Vagina (tissue), 2 donors: ENCODE data around the gene NDFIP2.

Experiments
- POLR2A ChIP-seq, 2 donors: fragments of 450-650 bp; IDR thresholded peaks; one replicate each; pipeline ENCODE4 v1.6.1; 2017; ENCODE audit warnings: antibody characterized with exemption in 2 of 2, mild to moderate bottlenecking in 2 of 2, moderate library complexity in 2 of 2
- POLR2AphosphoS5 ChIP-seq, 2 donors: sonication (generic); formaldehyde crosslinking; IDR thresholded peaks; one replicate each; pipeline ENCODE4 v1.9.0; 2017; ENCODE audit warnings: antibody characterized with exemption in 2 of 2, mild to moderate bottlenecking in 2 of 2, low read depth in 1 of 2; ENCODE audit not compliant: insufficient read depth in 1 of 2
- TF ChIP-seq, protein P1 (sequence below), 3 experiments: fragments of 450-650 bp in 2 of 3; fragments of 200-600 bp in 1 of 3; sonication (generic) in 1 of 3; IDR thresholded peaks; one replicate each; pipeline ENCODE4 v1.5.1; 2017 to 2019; ENCODE audit warnings: antibody characterized with exemption in 3 of 3, mild to moderate bottlenecking in 2 of 3, moderate library complexity in 2 of 3

DNA sequence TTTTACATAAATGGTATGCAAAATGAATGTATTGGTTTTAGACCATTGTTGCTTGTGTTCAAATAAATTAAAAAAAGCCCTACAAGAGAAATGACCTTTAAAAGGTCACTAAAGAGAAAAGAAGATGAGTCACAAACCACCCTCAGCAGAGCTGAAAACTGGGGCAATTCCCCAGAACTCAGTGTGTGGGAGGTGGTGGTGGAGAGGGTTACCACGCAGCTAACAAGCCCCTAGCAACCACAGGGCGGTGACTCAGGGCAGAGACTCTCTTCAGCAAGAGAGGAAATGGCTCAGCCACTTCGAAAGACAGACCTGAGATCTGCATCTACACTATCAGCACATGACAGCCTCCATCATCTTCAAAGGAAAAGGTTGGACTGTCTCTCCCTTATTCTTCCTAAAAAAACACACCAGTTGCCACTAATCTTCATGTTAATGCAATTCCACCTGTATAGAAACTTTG lies 29.4 kb upstream of the NDFIP2 start:
- TF ChIP-seq, protein P1, sequence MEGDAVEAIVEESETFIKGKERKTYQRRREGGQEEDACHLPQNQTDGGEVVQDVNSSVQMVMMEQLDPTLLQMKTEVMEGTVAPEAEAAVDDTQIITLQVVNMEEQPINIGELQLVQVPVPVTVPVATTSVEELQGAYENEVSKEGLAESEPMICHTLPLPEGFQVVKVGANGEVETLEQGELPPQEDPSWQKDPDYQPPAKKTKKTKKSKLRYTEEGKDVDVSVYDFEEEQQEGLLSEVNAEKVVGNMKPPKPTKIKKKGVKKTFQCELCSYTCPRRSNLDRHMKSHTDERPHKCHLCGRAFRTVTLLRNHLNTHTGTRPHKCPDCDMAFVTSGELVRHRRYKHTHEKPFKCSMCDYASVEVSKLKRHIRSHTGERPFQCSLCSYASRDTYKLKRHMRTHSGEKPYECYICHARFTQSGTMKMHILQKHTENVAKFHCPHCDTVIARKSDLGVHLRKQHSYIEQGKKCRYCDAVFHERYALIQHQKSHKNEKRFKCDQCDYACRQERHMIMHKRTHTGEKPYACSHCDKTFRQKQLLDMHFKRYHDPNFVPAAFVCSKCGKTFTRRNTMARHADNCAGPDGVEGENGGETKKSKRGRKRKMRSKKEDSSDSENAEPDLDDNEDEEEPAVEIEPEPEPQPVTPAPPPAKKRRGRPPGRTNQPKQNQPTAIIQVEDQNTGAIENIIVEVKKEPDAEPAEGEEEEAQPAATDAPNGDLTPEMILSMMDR (IDR thresholded peaks at IDR 0.05): no peak
- TF ChIP-seq POLR2A (IDR thresholded peaks at IDR 0.05): no peak
- TF ChIP-seq POLR2AphosphoS5 (IDR thresholded peaks at IDR 0.05; ENCODE audit: insufficient read depth in 1 of 2, low read depth in 1 of 2): no peak
